HCT116 (cell line): ENCODE results near the gene FZR1.
"Not testable (repeated sequence)": the region's sequence is repeated elsewhere in the genome, so short reads cannot be mapped to it uniquely, and the experiment has no call there.

ENCODE experiments used
- POLR2A ChIP-seq: IDR thresholded peaks from 2 replicates; pipeline ENCODE4 v1.7.0; 2011; ENCODE audit warnings: borderline replicate concordance; ENCODE audit not compliant: insufficient read depth, insufficient read length; ENCODE audit errors: extremely low read depth
- RAD21 ChIP-seq: IDR thresholded peaks from 2 replicates; pipeline ENCODE4 v1.6.1; 2012; ENCODE audit warnings: low read depth, mild to moderate bottlenecking
- ZNF274 ChIP-seq: fragments of 200-500 bp; sonication (Bioruptor generic); IDR thresholded peaks from 2 replicates; pipeline ENCODE4 v1.6.1; 2014; ENCODE audit warnings: mild to moderate bottlenecking, low read depth, low read length, inconsistent platforms
- TF ChIP-seq, protein P1 (sequence below): IDR thresholded peaks from 2 replicates; pipeline ENCODE4 v1.6.1; 2012; ENCODE audit warnings: low read depth

DNA sequence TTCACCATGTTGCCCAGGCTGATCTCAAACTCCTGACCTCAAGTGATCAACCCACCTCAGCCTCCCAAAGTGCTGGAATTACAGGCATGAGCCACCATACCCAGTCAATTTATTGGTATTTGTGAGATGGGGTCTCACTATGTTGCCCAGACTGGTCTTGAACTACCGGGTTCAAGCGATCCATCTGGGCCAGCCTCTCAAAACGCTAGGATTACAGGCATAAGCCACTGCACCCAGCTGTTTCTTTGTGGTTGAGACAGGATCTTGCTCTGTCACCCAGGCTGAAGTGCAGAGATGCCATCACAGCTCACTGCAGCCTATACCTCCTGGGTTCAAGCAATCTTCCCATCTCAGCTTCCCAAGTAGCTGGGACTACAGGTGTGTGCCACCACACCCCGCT, 75.7 kb downstream of the FZR1 start:
- TF ChIP-seq, protein P1, sequence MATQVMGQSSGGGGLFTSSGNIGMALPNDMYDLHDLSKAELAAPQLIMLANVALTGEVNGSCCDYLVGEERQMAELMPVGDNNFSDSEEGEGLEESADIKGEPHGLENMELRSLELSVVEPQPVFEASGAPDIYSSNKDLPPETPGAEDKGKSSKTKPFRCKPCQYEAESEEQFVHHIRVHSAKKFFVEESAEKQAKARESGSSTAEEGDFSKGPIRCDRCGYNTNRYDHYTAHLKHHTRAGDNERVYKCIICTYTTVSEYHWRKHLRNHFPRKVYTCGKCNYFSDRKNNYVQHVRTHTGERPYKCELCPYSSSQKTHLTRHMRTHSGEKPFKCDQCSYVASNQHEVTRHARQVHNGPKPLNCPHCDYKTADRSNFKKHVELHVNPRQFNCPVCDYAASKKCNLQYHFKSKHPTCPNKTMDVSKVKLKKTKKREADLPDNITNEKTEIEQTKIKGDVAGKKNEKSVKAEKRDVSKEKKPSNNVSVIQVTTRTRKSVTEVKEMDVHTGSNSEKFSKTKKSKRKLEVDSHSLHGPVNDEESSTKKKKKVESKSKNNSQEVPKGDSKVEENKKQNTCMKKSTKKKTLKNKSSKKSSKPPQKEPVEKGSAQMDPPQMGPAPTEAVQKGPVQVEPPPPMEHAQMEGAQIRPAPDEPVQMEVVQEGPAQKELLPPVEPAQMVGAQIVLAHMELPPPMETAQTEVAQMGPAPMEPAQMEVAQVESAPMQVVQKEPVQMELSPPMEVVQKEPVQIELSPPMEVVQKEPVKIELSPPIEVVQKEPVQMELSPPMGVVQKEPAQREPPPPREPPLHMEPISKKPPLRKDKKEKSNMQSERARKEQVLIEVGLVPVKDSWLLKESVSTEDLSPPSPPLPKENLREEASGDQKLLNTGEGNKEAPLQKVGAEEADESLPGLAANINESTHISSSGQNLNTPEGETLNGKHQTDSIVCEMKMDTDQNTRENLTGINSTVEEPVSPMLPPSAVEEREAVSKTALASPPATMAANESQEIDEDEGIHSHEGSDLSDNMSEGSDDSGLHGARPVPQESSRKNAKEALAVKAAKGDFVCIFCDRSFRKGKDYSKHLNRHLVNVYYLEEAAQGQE = not testable (repeated sequence)
- TF ChIP-seq RAD21, POLR2A, ZNF274: not testable (repeated sequence)
